SK-N-SH treated with all-trans-retinoic acid at 6 μM for 48 hours (cell line): ENCODE data around the gene ADAMTS2.

Source experiments
- ARNTL ChIP-seq: fragments of 450-650 bp; formaldehyde crosslinking; IDR thresholded peaks from 2 replicates; pipeline ENCODE4 v1.5.0; 2020; ENCODE audit warnings: low read depth, mild to moderate bottlenecking, moderate library complexity, borderline replicate concordance
- CSDC2 ChIP-seq: fragments of 250-450 bp; sonication (Bioruptor Pico); IDR thresholded peaks from 2 replicates; pipeline ENCODE4 v1.5.0; 2020; ENCODE audit warnings: mild to moderate bottlenecking, moderate library complexity
- ESRRG ChIP-seq: fragments of 250-450 bp; sonication (Bioruptor Pico); IDR thresholded peaks from 2 replicates; pipeline ENCODE4 v1.6.1; 2021; ENCODE audit warnings: mild to moderate bottlenecking
- GLIS3 ChIP-seq: fragments of 250-450 bp; sonication (Bioruptor Pico); IDR thresholded peaks from 2 replicates; pipeline ENCODE4 v1.5.0; 2020; ENCODE audit warnings: mild to moderate bottlenecking, moderate library complexity
- PPARA ChIP-seq: fragments of 250-450 bp; sonication (Bioruptor Pico); IDR thresholded peaks from 2 replicates; pipeline ENCODE4 v1.5.0; 2020; ENCODE audit warnings: mild to moderate bottlenecking, borderline replicate concordance
- RARB ChIP-seq: fragments of 250-450 bp; sonication (Bioruptor Pico); IDR thresholded peaks from 2 replicates; pipeline ENCODE4 v1.8.0; 2021; ENCODE audit warnings: mild to moderate bottlenecking, moderate library complexity
- TCF4 ChIP-seq: fragments of 250-450 bp; sonication (Bioruptor Pico); IDR thresholded peaks from 2 replicates; pipeline ENCODE4 v1.8.0; 2021; ENCODE audit warnings: mild to moderate bottlenecking, moderate library complexity, borderline replicate concordance
- TOX ChIP-seq: fragments of 250-450 bp; sonication (Bioruptor Pico); IDR thresholded peaks from 2 replicates; pipeline ENCODE4 v1.8.0; 2021; ENCODE audit warnings: mild to moderate bottlenecking, moderate library complexity, borderline replicate concordance
- ZFP30 ChIP-seq: fragments of 450-650 bp; formaldehyde crosslinking; IDR thresholded peaks from 2 replicates; pipeline ENCODE4 v1.5.0; 2022; ENCODE audit warnings: mild to moderate bottlenecking, moderate library complexity

DNA sequence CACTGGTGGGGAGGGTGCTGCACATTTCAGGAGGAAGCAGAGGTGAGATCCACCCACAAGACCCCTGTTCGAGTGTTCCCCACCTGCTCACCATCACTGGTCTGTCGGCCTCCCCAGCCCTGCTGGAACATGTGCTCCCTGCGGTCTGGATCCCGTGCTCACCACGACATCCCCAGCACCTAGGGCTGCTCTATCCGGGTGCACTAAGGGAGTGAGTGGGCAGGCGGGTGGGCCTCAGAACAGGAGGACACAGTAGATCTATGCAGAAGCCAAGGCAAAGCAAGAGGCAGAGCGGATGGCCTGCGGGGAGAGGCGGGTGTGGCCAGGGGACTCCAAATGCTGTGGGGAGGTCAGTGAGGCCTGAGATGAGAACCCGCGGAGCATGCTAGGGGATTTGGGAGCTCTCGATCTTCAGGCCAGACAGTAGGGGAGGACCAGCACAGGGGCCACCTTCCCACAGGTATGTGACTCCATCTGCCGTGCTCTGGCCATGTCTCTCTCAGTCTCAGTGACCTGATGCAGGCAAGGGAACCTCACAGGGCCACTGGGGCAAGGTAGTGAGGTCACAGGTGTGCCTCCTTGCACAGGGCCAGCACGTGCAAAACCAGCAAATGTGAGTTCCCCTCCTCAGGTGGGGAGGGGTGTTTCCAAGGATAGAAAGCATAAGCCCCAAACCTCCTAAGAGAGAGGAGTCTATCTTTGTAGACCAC is 150.9 kb downstream of the ADAMTS2 start:
- TF ChIP-seq PPARA (CRISPR knock-in tag) (no peak), ZFP30 (CRISPR knock-in tag) (no peak), TOX (CRISPR knock-in tag) (no peak), GLIS3 (CRISPR knock-in tag) (no peak), TCF4 (CRISPR knock-in tag) (no peak), CSDC2 (CRISPR knock-in tag) (no peak), ESRRG (CRISPR knock-in tag) (no peak), ARNTL (CRISPR knock-in tag) (no peak), RARB (CRISPR knock-in tag) (no peak)
